Glutamatergic neuron (in vitro differentiated cells): ENCODE measurements around the gene PPT1. TPM values are rescaled to one million over a fixed set of nuclear protein-coding genes. Genes with fewer than 3 reads are reported as not detected.
A peak's percentile ranks its signal among the peaks of the same experiment; 100 is the strongest.
"Not testable (repeated sequence)": the region's sequence is repeated elsewhere in the genome, so short reads cannot be mapped to it uniquely, and the experiment has no call there.

Source experiments
- DNase-seq: peaks from one replicate; pipeline ENCODE4 v3.0.0; 2022
- H3K27ac Mint-ChIP-seq: one replicate; pipeline ENCODE4 v1.8.0; 2020; ENCODE audit warnings: mild to moderate bottlenecking, mixed read lengths, inconsistent platforms; ENCODE audit not compliant: unreplicated experiment
- H3K27me3 Mint-ChIP-seq: one replicate; pipeline ENCODE4 v1.8.0; 2020; ENCODE audit warnings: mild to moderate bottlenecking, moderate library complexity, mixed read lengths, inconsistent platforms; ENCODE audit not compliant: unreplicated experiment
- H3K36me3 Mint-ChIP-seq: one replicate; pipeline ENCODE4 v1.8.0; 2020; ENCODE audit warnings: mild to moderate bottlenecking, mixed read lengths, inconsistent platforms; ENCODE audit not compliant: unreplicated experiment
- H3K4me1 Mint-ChIP-seq: one replicate; pipeline ENCODE4 v1.8.0; 2020; ENCODE audit warnings: mild to moderate bottlenecking, low read depth, mixed read lengths, inconsistent platforms; ENCODE audit not compliant: unreplicated experiment
- H3K4me3 Mint-ChIP-seq: one replicate; pipeline ENCODE4 v1.8.0; 2020; ENCODE audit warnings: mild to moderate bottlenecking, mixed read lengths, inconsistent platforms; ENCODE audit not compliant: unreplicated experiment
- H3K9me3 Mint-ChIP-seq: one replicate; pipeline ENCODE4 v1.8.0; 2020; ENCODE audit warnings: mild to moderate bottlenecking, moderate library complexity, mixed read lengths, inconsistent platforms; ENCODE audit not compliant: unreplicated experiment
- CTCF ChIP-seq: fragments of 200-600 bp; sonication (generic); IDR thresholded peaks from one replicate; pipeline ENCODE4 v1.5.0; 2021; ENCODE audit not compliant: partially characterized antibody, unreplicated experiment
- total RNA-seq: library from RNA; stranded (reverse); fragmentation: NEBNext Ultra II Directional; extraction: Animal tissue kit (Norgen Biotek cat#: 25700); gene quantifications from one replicate; pipeline ENCODE4 v1.2.1, GENCODE V29; 2021; ENCODE audit not compliant: unreplicated experiment

PPT1 gene
- total RNA-seq, 1 donor from 2014 or later, result 32.5 TPM

- TF ChIP-seq CTCF, result no peak
- Mint-ChIP-seq H3K27me3 (peaks cover 8% of the 10 kb centered on the region), H3K27ac (no peak overlapping the region), H3K4me1 (peaks cover 4% of the 10 kb centered on the region), H3K36me3 (no peaks in the 10 kb centered on the region), H3K4me3 (no peak overlapping the region), H3K9me3 (peaks cover 7% of the 10 kb centered on the region)
- no peak for DNase-seq
Observed at GRCh38 chr1:40092706-40093639, 4.1 kb downstream of the PPT1 start.

GRCh38 chr1:40092241-40092640, 4.8 kb downstream of the PPT1 start:
- Mint-ChIP-seq H3K27ac (no peak overlapping the region), H3K9me3 (peaks cover 4% of the 10 kb centered on the region), H3K36me3 (no peaks in the 10 kb centered on the region), H3K4me3 (no peak overlapping the region), H3K4me1 (no peaks in the 10 kb centered on the region), H3K27me3 (peaks cover 6% of the 10 kb centered on the region)
- no peak for TF ChIP-seq CTCF
- no peak for DNase-seq

DNA sequence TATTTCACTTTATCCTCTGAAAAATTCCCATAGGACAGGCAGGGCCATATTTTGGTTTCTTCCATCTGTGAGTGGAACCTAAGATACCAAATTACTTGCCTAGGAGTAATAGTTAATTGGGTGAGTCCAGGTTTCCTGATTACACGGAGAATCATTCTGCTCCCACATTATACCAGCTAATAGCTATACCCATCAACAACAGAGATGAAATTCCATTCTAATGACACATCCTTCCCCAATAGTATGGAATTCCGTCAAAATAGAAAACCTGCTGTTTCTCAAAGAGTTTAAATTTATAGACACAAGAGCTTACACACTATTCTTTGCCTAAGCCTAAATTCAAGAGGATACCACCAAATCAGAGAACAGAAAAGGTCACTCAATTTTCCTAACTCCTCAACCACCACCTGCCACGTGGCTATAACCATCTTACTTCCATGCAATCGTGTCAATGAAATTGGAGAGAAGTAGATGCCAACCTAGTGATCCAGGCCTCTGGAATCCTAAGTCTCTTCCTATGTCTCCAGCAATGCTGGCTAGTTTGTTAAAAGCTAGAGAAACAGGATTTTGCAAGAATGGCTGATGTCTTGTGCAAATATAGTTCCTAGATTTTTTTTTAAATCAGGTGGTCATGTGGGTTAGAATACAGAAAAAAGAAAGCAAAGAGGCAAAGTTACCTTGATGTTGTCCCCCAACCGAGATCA, 6.2 kb downstream of the PPT1 start:
- Mint-ChIP-seq H3K4me1 (no peaks in the 10 kb centered on the region), H3K9me3 (no peaks in the 10 kb centered on the region), H3K27ac (no peak overlapping the region), H3K4me3 (no peak overlapping the region), H3K27me3 (peaks cover 1% of the 10 kb centered on the region), H3K36me3 (no peaks in the 10 kb centered on the region)
- TF ChIP-seq CTCF, result no peak
- DNase-seq, result no peak

GRCh38 chr1:40084750-40085149, 12.3 kb downstream of the PPT1 start:
- H3K27ac Mint-ChIP-seq, H3K4me1 Mint-ChIP-seq, H3K27me3 Mint-ChIP-seq, H3K36me3 Mint-ChIP-seq, H3K4me3 Mint-ChIP-seq, H3K9me3 Mint-ChIP-seq: not testable (repeated sequence)
- TF ChIP-seq CTCF, result peak; percentile 77
- peak; percentile 83 for DNase-seq

DNA sequence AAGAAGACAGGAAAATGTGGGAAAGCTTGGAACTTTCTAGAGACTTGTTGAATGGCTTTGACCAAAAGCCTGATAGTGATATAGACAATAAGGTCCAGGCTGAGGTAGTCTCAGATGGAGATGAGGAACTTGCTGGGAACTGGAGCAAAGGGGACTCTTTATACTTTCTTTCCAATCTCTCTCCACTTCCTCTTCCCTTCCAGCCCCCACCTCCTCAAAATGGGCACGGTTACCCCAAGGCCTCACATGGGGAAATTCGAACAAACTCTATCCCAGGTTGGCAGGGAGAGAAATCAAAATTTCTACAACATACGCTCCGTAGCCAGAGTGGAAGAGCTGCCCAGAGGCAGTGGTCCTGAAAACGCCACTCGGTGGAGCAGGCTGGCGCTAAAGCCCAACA, 15.2 kb downstream of the PPT1 start:
- no peak for DNase-seq
- no peak for TF ChIP-seq CTCF
- Mint-ChIP-seq H3K4me3 (no peak overlapping the region), H3K27ac (no peak overlapping the region), H3K4me1 (no peaks in the 10 kb centered on the region), H3K9me3 (peaks cover 2% of the 10 kb centered on the region), H3K27me3 (no peaks in the 10 kb centered on the region), H3K36me3 (no peaks in the 10 kb centered on the region)
